HG03066 (cell line): ENCODE measurements around the gene TARBP2.
A peak's percentile ranks its signal among the peaks of the same experiment; 100 is the strongest.
"Not testable (repeated sequence)": the region's sequence is repeated elsewhere in the genome, so short reads cannot be mapped to it uniquely, and the experiment has no call there.

Source experiments
- ATAC-seq: cut with Tn5 transposase; IDR thresholded peaks from one replicate; pipeline ENCODE4 v1.9.1; 2021; ENCODE audit warnings: low read depth; ENCODE audit not compliant: unreplicated experiment

The TARBP2 gene

DNA sequence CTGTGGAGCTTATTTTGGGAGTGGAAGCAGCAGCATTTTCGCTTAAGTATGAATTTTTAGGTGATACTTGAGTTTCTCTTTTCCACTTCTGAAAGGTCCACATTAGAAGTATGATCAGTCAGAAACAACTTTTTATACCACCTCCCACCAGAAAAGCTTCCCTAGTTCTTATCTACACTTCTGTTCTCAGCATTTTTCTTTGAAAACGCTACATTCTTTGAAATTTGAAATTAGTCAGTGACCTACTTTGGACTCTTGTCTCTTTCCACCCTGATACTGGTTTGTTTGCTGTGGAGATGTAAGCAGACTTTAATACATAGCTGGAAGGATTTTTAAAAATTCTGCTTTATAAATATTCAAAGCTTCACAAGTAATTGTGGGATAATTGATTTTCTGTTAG lies 27.0 kb upstream of the TARBP2 start:
- ATAC-seq = no peak

DNA sequence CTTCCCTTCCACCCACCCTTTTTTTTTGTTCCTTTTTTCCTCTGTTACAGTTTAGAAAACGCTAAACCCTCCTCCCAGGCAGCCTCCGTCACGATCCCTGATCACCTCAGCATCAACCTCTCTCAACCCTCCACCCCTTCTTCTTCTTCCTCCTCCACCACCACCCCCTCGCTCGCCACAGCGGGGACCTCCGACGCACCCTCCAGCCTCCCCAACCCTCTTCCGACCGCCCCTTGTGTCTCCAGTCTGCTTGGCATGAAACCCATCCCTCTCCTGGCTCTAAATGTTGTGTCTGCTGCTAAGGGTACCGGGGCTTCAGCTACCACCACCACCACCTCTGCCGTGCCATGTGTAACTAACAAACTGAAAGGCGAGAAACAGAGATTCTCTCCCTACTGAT lies 26.3 kb upstream of the TARBP2 start:
- ATAC-seq = no peak

GRCh38 chr12:53476769-53477209 lies 24.3 kb upstream of the TARBP2 start:
- no peak for ATAC-seq

GRCh38 chr12:53478865-53479264 lies 22.2 kb upstream of the TARBP2 start:
- no peak for ATAC-seq

- no peak for ATAC-seq
Observed at GRCh38 chr12:53479331-53479730, 21.8 kb upstream of the TARBP2 start.

DNA sequence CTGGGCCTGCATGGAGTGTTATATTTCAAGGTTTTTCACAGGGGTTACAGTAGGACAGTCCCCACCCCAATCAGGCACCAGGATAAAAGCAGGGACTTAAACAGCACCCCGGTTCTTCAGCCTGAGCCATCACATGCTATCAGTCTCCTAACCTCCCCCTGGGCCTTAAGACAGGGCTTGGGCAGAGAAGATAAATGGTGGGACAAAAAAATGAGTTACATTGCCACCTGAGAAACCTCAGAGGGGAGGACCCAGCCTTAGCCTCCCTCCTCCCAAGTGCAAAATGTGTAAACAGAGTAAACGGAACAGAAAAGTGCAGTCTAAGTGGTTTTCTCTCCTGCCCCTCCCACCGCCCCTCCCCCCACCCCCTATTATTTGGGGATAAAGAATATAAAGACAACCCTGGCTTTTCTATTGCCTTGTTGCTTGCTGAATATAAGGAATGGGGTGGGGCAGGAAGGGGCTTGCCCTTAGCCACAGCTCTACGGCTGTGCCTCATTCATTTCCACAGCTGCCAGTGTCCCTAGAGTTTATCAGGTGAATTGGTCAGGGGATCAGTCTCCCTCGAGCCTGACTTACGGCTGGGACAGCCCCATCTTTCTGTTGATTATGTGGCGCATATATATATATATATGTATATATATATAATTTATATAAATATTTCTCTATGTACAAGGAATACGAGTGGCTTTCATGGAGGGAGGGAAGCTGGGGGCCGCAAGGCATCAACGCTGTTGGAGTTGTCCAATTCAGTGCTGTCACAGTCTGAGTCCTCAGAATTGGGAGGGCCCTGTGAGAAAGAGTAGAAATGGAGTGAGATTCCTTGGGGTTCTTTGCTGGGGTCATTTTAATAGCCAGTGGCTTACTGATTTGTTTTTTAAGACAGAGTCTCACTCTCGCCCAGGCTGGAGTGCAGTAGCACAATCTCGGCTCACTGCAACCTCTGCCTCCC lies 20.3 kb upstream of the TARBP2 start:
- no peak for ATAC-seq

- ATAC-seq = not testable (repeated sequence)
Observed at GRCh38 chr12:53481458-53481857, 19.6 kb upstream of the TARBP2 start.

GRCh38 chr12:53481939-53482586 lies 19.0 kb upstream of the TARBP2 start:
- ATAC-seq = no peak

DNA sequence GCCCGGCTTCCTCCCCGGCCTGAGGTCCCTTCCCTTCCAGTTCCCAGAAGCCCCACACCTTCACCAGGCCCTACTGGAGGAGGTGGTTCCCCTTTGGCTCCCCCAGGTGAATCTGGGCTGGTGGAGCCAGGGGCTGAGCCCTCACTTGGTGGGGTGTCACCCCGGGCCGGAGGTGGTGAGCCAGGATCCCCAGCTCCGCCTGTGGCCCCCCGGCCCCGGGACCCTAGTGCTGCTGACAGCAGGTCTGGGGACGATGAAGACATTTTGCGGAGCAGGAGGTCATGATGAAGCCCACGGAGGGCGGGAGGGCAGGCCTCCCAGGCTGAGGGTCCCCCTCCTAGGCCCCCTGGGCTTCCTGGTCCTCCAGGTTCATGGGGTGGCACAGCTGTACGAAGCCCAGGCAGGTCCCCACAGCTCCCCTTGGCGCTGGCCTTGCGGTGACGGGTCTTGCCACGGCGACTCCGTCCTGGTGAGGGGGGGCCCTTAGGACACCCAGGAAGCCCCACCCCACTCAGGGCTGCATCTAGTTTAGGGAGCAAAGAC lies 18.4 kb upstream of the TARBP2 start:
- ATAC-seq = no peak

DNA sequence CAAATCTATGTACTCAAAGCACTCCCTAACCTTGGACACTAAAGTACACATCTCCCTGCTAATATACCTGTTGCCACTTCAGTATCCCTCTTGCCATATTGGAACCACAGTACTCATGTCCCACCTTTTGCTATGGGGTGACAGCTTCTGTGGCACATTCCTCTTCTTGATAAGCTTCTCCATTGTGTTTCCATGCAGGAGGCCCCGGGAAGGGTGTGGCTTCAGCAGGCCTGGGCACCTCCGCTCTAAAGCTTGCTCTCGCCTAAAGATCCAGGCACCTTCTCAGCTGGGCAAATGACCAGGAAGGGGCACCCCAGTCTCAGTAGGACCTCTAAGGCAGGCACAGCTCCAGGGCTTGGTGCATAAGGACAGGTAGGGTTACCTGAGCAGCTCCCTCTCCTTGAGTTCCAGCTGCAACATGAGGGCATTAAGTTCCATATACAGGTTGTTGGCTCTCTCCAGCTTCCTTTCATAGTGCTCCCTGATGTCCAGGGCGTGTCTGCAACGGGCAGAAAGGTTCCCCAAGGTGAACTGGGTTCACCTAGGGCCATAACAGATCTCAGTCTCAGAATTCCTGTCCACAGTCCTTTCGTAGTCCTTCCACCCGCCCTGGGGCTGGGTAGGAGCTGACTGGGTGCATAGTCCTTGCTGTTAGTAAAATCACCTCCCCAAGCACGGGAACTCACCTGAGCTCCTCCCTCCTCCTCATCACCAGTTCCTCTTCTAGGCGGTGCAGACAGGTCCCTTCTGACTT lies 17.7 kb upstream of the TARBP2 start:
- ATAC-seq = no peak

DNA sequence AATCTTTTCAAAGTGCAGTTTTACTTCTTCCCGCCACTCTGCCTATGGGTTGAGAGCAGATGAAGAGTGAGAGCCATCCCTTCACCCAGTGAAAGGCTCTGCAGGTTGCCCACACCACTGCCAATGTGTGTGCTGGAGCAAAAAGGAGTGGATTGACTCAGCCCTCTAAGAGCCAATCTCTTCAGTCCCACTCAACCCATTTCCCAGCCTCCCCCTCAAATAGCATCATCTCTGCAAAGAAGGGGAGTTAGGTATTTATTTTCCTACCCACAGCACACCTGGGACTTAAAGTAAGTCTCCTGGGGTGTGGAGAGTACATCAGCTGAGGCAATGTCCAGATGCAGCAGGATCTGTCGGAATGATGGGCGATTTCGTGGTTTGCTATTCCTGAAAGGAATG lies 17.1 kb upstream of the TARBP2 start:
- no peak for ATAC-seq

- ATAC-seq = no peak
Observed at GRCh38 chr12:53484686-53485575, 16.2 kb upstream of the TARBP2 start.

DNA sequence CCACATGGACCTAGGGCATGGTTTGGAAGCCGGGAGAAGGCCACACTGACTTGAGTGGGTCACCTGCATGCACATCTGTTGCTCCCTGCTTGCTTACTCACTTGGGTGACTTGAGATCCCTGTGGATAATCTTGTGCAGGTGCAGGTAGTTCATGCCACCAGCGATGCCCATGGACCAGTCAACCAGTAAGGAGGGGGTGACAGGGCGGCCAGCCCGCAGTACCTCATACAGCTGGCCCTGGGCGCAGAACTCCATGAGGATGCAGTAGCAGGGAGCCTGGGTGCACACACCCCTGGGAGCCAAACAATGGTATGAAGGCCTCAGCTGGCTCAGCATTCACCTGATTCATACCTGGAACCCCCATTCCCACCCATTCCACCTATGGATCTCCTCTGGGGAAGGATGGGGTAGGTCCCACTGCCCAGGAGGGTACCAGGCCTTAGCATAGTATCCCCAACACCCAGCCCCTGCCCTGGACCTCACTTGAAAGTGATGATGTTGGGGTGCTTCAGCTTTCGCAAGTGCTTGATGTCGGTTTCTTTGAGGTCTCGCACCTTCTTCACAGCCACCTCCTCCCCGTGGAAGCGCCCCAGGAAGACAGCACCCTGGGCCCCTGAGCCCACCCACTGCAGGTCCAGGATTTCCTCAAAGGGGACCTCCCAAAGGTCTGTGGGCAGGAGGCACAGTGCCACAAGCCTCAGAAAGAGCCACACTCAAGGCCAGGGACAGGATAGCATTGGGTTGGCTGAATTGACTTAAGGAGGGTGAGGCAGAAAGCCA lies 14.9 kb upstream of the TARBP2 start:
- no peak for ATAC-seq

DNA sequence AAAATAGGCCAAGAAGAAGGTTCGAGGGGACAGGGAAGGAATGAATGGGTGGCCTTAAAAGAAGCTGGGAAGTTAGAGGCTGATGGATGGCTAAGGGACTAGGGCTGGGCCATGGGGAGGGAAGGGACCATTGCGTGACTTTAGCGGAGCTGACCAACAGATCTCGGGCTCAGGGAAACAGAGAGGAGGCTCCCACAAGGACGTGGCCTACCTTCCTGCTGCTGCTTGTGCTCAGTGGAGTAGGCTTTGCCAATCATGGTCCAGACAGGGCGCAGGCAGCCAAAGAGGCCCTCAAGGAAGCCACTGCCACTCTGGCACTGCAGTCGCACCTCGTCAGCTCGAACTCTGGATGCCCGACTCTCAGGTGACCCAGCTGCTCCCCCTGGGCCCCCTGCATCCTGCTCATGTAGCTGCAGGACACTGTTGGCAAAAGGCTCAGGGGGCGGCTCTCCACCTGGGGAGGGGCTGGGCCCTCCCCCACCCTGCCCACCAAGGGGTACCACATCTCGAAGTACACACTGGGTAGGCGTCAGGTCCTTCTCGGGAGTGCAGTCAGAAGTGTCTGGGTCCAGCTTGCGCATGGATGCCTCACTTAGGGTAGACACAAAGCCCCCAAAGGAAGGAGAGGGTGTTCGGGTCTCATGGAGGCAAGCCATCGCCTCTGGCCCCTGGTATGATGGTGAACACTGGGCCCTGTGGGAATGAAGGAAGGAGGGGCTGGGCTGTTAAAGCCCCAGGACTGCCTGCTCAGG lies 14.2 kb upstream of the TARBP2 start:
- no peak for ATAC-seq

- ATAC-seq = no peak
Observed at GRCh38 chr12:53489242-53489864, 11.7 kb upstream of the TARBP2 start.

GRCh38 chr12:53492188-53492587 lies 8.9 kb upstream of the TARBP2 start:
- ATAC-seq = no peak

- peak; percentile 92 for ATAC-seq
Observed at GRCh38 chr12:53492830-53493609, 8.1 kb upstream of the TARBP2 start.
